Astrocyte (in vitro differentiated cells and primary cell): Measurements from ENCODE around the gene KHDC1. TPM values are rescaled to one million over a fixed set of nuclear protein-coding genes. Genes with fewer than 3 reads are reported as not detected.

Experiments
- DNase-seq: peaks from one replicate; pipeline ENCODE4 v3.0.0-alpha.2; 2010; ENCODE audit warnings: low read depth
- FAIRE-seq: peaks from 2 replicates; lab custom pipeline; 2011; peaks lifted over from hg19 to GRCh38; lab: Jason Lieb, UNC
- H2AFZ ChIP-seq: 2 replicates; pipeline ENCODE4 v1.6.0; 2012; ENCODE audit warnings: low read depth, low read length, inconsistent platforms
- H3K27ac ChIP-seq: 2 replicates; pipeline ENCODE4 v1.5.1; 2011; ENCODE audit warnings: low read depth, low read length, inconsistent platforms
- H3K27me3 ChIP-seq: 2 replicates; pipeline ENCODE4 v1.6.0; 2011; ENCODE audit warnings: low read length, inconsistent platforms; ENCODE audit not compliant: insufficient read depth
- H3K36me3 ChIP-seq: 2 replicates; pipeline ENCODE4 v1.5.1; 2011; ENCODE audit warnings: low read length, inconsistent platforms; ENCODE audit not compliant: insufficient read depth
- H3K4me1 ChIP-seq: 2 replicates; pipeline ENCODE4 v1.5.1; 2011; ENCODE audit warnings: low read length, inconsistent platforms; ENCODE audit not compliant: insufficient read depth
- H3K4me2 ChIP-seq: 2 replicates; pipeline ENCODE4 v1.6.0; 2012; ENCODE audit warnings: low read length, inconsistent platforms
- H3K4me3 ChIP-seq: 2 replicates; pipeline ENCODE4 v1.5.1; 2011; ENCODE audit warnings: low read depth, mild to moderate bottlenecking, low read length, inconsistent platforms; ENCODE audit not compliant: insufficient read depth
- H3K79me2 ChIP-seq: 2 replicates; pipeline ENCODE4 v1.6.0; 2012; ENCODE audit warnings: mild to moderate bottlenecking, low read length, inconsistent platforms; ENCODE audit not compliant: insufficient read depth
- H3K9ac ChIP-seq: 2 replicates; pipeline ENCODE4 v1.6.0; 2012; ENCODE audit warnings: mild to moderate bottlenecking, low read length, inconsistent platforms
- H3K9me3 ChIP-seq: 2 replicates; pipeline ENCODE4 v1.5.1; 2012; ENCODE audit warnings: low read depth, mild to moderate bottlenecking, low read length, inconsistent platforms; ENCODE audit not compliant: insufficient read depth
- H4K20me1 ChIP-seq: 2 replicates; pipeline ENCODE4 v1.6.0; 2012; ENCODE audit warnings: low read length, inconsistent platforms; ENCODE audit not compliant: insufficient read depth
- H3K27ac Mint-ChIP-seq: one replicate; pipeline ENCODE4 v1.8.0; 2021; ENCODE audit warnings: mild to moderate bottlenecking, mixed read lengths; ENCODE audit not compliant: unreplicated experiment
- H3K27me3 Mint-ChIP-seq: one replicate; pipeline ENCODE4 v1.8.0; 2021; ENCODE audit warnings: low read depth, mixed read lengths; ENCODE audit not compliant: unreplicated experiment
- H3K36me3 Mint-ChIP-seq: one replicate; pipeline ENCODE4 v1.8.0; 2021; ENCODE audit warnings: low read depth, mixed read lengths; ENCODE audit not compliant: unreplicated experiment
- H3K4me1 Mint-ChIP-seq: one replicate; pipeline ENCODE4 v1.8.0; 2021; ENCODE audit warnings: low read depth, mixed read lengths; ENCODE audit not compliant: unreplicated experiment
- H3K4me3 Mint-ChIP-seq: one replicate; pipeline ENCODE4 v1.8.0; 2021; ENCODE audit warnings: mild to moderate bottlenecking, moderate library complexity, mixed read lengths; ENCODE audit not compliant: unreplicated experiment
- H3K9me3 Mint-ChIP-seq: one replicate; pipeline ENCODE4 v1.8.0; 2021; ENCODE audit warnings: mild to moderate bottlenecking, mixed read lengths; ENCODE audit not compliant: unreplicated experiment
- EZH2 ChIP-seq: IDR thresholded peaks from 2 replicates; pipeline ENCODE4 v1.6.1; 2012; ENCODE audit warnings: mild to moderate bottlenecking, low read length, inconsistent platforms; ENCODE audit not compliant: insufficient read depth
- total RNA-seq: library from RNA; stranded (reverse); gene quantifications from 2 replicates; pipeline ENCODE4 v1.2.1, GENCODE V29; 2021
- TF ChIP-seq, protein P1 (sequence below): IDR thresholded peaks from 2 replicates; pipeline ENCODE4 v1.5.1; 2011; ENCODE audit warnings: low read depth, mild to moderate bottlenecking, inconsistent platforms, low read length, moderate library complexity; ENCODE audit not compliant: insufficient read depth

KHDC1 gene
- total RNA-seq, 1 donor from 2014 or later: 2.9 TPM

DNA sequence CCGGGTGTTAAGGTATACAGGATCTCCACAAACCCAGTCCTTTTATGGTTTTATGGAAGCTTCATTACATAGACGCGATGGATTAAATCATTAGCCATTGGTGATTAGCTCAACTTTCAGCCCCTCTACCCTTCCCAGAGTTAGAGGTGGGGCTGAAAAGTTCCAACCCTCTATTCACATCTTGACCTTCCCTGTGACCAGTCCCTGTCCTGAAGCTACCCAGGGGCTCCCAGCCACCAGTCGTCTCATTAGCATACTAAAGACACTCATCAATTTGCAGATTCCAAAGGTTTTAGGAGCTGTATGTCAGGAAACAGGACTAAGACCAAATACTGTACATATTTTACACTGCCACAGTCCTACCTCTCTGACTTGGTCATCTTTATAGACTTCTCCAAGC is 58.7 kb downstream of the KHDC1 start:
- no peak overlapping the region for H3K4me3 ChIP-seq
- H3K9me3 ChIP-seq: no peaks in the 10 kb centered on the region
- no peaks in the 10 kb centered on the region for H3K79me2 ChIP-seq
- no peaks in the 10 kb centered on the region for H3K36me3 ChIP-seq
- peaks cover 2% of the 10 kb centered on the region for H3K9me3 Mint-ChIP-seq
- no peak overlapping the region for H3K9ac ChIP-seq
- no peak for FAIRE-seq
- H3K4me2 ChIP-seq: no peak overlapping the region
- no peaks in the 10 kb centered on the region for H4K20me1 ChIP-seq
- no peak overlapping the region for H3K27ac Mint-ChIP-seq
- H3K4me1 ChIP-seq: no peaks in the 10 kb centered on the region
- H2AFZ ChIP-seq: no peak overlapping the region
- peaks cover 2% of the 10 kb centered on the region for H3K4me1 Mint-ChIP-seq
- no peaks in the 10 kb centered on the region for H3K36me3 Mint-ChIP-seq
- TF ChIP-seq EZH2: no peak
- TF ChIP-seq, protein P1, sequence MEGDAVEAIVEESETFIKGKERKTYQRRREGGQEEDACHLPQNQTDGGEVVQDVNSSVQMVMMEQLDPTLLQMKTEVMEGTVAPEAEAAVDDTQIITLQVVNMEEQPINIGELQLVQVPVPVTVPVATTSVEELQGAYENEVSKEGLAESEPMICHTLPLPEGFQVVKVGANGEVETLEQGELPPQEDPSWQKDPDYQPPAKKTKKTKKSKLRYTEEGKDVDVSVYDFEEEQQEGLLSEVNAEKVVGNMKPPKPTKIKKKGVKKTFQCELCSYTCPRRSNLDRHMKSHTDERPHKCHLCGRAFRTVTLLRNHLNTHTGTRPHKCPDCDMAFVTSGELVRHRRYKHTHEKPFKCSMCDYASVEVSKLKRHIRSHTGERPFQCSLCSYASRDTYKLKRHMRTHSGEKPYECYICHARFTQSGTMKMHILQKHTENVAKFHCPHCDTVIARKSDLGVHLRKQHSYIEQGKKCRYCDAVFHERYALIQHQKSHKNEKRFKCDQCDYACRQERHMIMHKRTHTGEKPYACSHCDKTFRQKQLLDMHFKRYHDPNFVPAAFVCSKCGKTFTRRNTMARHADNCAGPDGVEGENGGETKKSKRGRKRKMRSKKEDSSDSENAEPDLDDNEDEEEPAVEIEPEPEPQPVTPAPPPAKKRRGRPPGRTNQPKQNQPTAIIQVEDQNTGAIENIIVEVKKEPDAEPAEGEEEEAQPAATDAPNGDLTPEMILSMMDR: no peak
- no peaks in the 10 kb centered on the region for H3K27me3 ChIP-seq
- H3K4me3 Mint-ChIP-seq: no peak overlapping the region
- H3K27me3 Mint-ChIP-seq: no peaks in the 10 kb centered on the region
- DNase-seq: no peak
- H3K27ac ChIP-seq: no peak overlapping the region

DNA sequence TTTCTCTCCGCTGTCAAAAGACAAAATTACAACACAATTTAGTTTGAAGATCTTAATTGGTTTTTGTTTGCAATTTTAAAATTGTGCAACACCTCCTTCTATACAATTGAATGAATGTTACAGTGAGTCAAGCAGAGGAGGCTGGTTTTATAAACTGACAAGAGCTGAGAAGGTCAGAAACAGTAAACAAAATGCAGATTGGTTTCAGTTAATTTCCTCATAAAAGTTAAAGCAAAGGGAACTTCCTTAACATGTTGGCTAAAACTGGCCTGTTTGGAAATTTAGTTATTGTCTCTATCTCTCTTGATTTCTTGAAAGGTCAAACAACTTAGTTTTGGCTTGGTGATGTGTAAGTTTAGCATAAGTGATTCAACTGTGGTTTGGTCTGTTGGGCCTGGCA is 59.9 kb downstream of the KHDC1 start:
- H3K27ac Mint-ChIP-seq: no peak overlapping the region
- Histone ChIP-seq H3K79me2 (no peaks in the 10 kb centered on the region), H3K4me1 (no peaks in the 10 kb centered on the region), H3K27me3 (no peaks in the 10 kb centered on the region), H4K20me1 (no peaks in the 10 kb centered on the region), H3K4me2 (no peak overlapping the region), H3K36me3 (no peaks in the 10 kb centered on the region), H3K27ac (no peak overlapping the region), H3K4me3 (no peak overlapping the region), H3K9me3 (no peaks in the 10 kb centered on the region), H3K9ac (no peak overlapping the region), H2AFZ (no peak overlapping the region)
- peaks cover 2% of the 10 kb centered on the region for H3K9me3 Mint-ChIP-seq
- no peaks in the 10 kb centered on the region for H3K27me3 Mint-ChIP-seq
- TF ChIP-seq EZH2: no peak
- TF ChIP-seq, protein P1: no peak
- FAIRE-seq (no peak), DNase-seq (no peak)
- peaks cover 2% of the 10 kb centered on the region for H3K4me1 Mint-ChIP-seq
- no peaks in the 10 kb centered on the region for H3K36me3 Mint-ChIP-seq
- no peak overlapping the region for H3K4me3 Mint-ChIP-seq

DNA sequence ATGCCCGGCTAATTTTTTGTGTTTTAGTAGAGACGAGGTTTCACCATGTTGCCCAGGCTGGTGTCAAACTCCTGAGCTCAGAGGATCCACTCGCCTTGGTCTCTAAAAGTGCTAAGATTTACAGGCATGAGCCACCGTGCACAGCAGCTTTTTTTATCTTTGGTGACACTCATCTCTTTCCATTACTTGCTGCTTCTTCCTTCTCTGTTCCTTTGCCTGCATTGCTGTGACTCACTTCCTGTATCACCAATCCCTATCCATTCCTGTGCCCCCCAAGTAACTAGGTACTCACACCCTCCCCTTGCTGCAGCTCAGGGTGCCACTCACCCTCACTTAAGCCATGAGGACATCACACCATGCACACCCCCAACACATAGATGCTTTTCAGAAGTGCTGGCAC is 62.3 kb downstream of the KHDC1 start:
- Histone ChIP-seq H2AFZ (no peak overlapping the region), H3K4me3 (no peak overlapping the region), H3K27me3 (no peaks in the 10 kb centered on the region), H3K79me2 (no peaks in the 10 kb centered on the region), H3K27ac (no peak overlapping the region), H3K36me3 (no peaks in the 10 kb centered on the region), H3K4me1 (no peaks in the 10 kb centered on the region), H3K9ac (no peak overlapping the region), H4K20me1 (no peaks in the 10 kb centered on the region), H3K4me2 (no peak overlapping the region), H3K9me3 (no peaks in the 10 kb centered on the region)
- Mint-ChIP-seq H3K27me3 (no peaks in the 10 kb centered on the region), H3K27ac (no peak overlapping the region), H3K9me3 (peaks cover 2% of the 10 kb centered on the region), H3K4me3 (no peak overlapping the region), H3K4me1 (peaks cover 2% of the 10 kb centered on the region), H3K36me3 (no peaks in the 10 kb centered on the region)
- TF ChIP-seq, protein P1: no peak
- TF ChIP-seq EZH2: no peak
- DNase-seq (no peak), FAIRE-seq (no peak)
